Keratinocyte (primary cell): ENCODE measurements around the gene SRP68.

Source experiments
- EZH2 ChIP-seq: IDR thresholded peaks from one replicate; pipeline ENCODE4 v1.6.1; 2012; ENCODE audit warnings: inconsistent platforms, mild to moderate bottlenecking, low read length, moderate library complexity
- TF ChIP-seq, protein P1 (sequence below), 3 experiments: IDR thresholded peaks in 1 of 3; conservative IDR thresholded peaks in 1 of 3; optimal IDR thresholded peaks in 1 of 3; 2 replicates in 2 of 3; 3 replicates in 1 of 3; pipeline versions ENCODE3 to v1.5.1; 2011; ENCODE audit warnings: low read length in 3 of 3, mild to moderate bottlenecking in 3 of 3, moderate library complexity in 2 of 3, control low read depth in 1 of 3, inconsistent platforms in 1 of 3; ENCODE audit not compliant: insufficient read depth in 2 of 3; ENCODE audit errors: extremely low read depth in 1 of 3

DNA sequence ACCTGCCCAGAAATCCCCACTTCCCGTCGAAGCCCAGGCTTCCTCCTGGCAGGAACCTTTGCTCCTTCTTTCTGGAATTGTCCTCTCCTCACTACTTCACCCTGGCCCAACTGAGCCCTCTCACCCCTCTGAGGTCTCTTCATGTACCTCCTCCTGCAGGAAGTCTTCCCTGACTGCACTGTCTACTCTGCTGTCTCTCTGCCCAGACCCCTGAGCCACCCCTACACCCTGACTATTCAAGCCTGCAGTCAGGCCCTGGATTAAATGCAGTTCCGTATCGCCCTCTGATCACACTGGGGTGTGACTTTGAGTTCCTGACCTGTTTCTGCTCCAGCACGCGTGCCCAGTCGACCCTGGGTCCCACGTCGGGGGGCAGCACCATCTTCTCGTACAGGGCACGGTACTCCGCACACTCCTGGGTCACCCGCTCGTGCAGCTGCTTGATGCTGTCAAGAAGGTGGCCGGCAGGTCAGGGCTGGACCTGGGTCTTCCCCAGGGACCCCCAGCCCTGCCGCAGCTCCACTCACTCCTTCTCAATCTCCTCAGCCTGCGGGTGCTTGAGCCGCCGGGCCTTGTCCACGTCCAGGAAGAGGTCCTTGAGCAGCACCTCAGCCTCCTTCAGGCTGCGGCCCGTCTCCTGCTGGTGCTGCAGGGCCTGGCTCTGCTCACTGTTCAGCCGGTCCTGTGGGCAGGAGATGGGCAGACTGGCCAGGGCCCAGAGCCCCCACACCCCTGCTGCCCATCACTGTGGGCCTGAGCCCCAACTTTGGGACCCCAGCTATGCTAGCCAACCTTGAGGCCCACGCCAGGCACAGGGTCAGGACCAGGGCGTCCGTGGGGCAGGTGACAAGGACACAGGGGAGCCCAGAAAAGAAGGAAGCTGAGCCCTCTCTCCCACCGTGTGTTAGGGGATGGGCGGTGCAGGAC lies 49.1 kb downstream of the SRP68 start:
- TF ChIP-seq, protein P1, sequence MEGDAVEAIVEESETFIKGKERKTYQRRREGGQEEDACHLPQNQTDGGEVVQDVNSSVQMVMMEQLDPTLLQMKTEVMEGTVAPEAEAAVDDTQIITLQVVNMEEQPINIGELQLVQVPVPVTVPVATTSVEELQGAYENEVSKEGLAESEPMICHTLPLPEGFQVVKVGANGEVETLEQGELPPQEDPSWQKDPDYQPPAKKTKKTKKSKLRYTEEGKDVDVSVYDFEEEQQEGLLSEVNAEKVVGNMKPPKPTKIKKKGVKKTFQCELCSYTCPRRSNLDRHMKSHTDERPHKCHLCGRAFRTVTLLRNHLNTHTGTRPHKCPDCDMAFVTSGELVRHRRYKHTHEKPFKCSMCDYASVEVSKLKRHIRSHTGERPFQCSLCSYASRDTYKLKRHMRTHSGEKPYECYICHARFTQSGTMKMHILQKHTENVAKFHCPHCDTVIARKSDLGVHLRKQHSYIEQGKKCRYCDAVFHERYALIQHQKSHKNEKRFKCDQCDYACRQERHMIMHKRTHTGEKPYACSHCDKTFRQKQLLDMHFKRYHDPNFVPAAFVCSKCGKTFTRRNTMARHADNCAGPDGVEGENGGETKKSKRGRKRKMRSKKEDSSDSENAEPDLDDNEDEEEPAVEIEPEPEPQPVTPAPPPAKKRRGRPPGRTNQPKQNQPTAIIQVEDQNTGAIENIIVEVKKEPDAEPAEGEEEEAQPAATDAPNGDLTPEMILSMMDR (optimal IDR thresholded peaks at IDR 0.05 in 1 of 3, IDR thresholded peaks at IDR 0.05 in 1 of 3, conservative IDR thresholded peaks at IDR 0.05 in 1 of 3; ENCODE audit: extremely low read depth in 1 of 3, insufficient read depth in 2 of 3, low read length in 3 of 3), result no peak
- no peak for TF ChIP-seq EZH2
